Measurements from ENCODE around the gene EGF.
A peak's percentile ranks its signal among the peaks of the same experiment; 100 is the strongest.

Gene EGF

GRCh38 chr4:109990261-109991257, 77.9 kb downstream of the EGF start:
- no peak overlapping the region for H3K14ac ChIP-seq (ENCODE audit: low read length in 2 of 2)
- H3K4me2 ChIP-seq (ENCODE audit: low read length, poor library complexity, severe bottlenecking), result no peak overlapping the region
- no peak overlapping the region for H3K4me3 ChIP-seq (ENCODE audit: insufficient read depth in 1 of 2, low read depth in 1 of 2, low read length in 2 of 2)
- H3K4ac ChIP-seq (ENCODE audit: low read depth in 1 of 2, low read length in 2 of 2), result no peak overlapping the region
- DNase-seq, result no peak
- no peak overlapping the region for H4K91ac ChIP-seq (ENCODE audit: low read length)
- H2BK12ac ChIP-seq (ENCODE audit: low read length in 2 of 2), result no peak overlapping the region
- peak overlapping the region in 1 of 2 experiments; percentile 98 for H3K23ac ChIP-seq (ENCODE audit: low read length in 2 of 2)
- H3K9ac ChIP-seq (ENCODE audit: low read length), result no peak overlapping the region
- no peak overlapping the region for H3K18ac ChIP-seq (ENCODE audit: low read depth in 1 of 2, low read length in 2 of 2)
- 97% methylated on average over 4 of the region's 5 CpGs for WGBS
- H2AFZ ChIP-seq (ENCODE audit: low read depth, low read length), result no peak overlapping the region
- no peaks in the 10 kb centered on the region for H3K9me3 ChIP-seq (ENCODE audit: control insufficient read depth, low read length)
- H3K27ac ChIP-seq (ENCODE audit: low read length, poor library complexity, severe bottlenecking), result no peak overlapping the region
- H2BK120ac ChIP-seq (ENCODE audit: low read depth, low read length), result no peak overlapping the region
- no peaks in the 10 kb centered on the region for H3K79me1 ChIP-seq (replicated peaks; ENCODE audit: low read length, poor library complexity, severe bottlenecking)
- H2BK5ac ChIP-seq (ENCODE audit: low read depth, low read length, poor library complexity, severe bottlenecking), result no peak overlapping the region
- H4K8ac ChIP-seq (ENCODE audit: low read length), result no peak overlapping the region
- no peak overlapping the region for H2AK5ac ChIP-seq (ENCODE audit: low read length, severe bottlenecking)
- H3K36me3 ChIP-seq (ENCODE audit: control insufficient read depth in 1 of 2, insufficient read depth in 2 of 2, low read depth in 1 of 2, low read length in 2 of 2), result no peaks in the 10 kb centered on the region
- no peaks in the 10 kb centered on the region for H3K4me1 ChIP-seq (ENCODE audit: control insufficient read depth, insufficient read depth, low read depth, low read length)
- H3K27me3 ChIP-seq (ENCODE audit: control insufficient read depth in 1 of 2, insufficient read depth in 1 of 2, low read length in 2 of 2), result peaks cover 0 to 4% of the 10 kb centered on the region in 2 experiments
- H2BK15ac ChIP-seq (ENCODE audit: low read depth, poor library complexity, severe bottlenecking), result no peak overlapping the region

GRCh38 chr4:109993116-109993515, 80.4 kb downstream of the EGF start:
- H2BK15ac ChIP-seq (ENCODE audit: low read depth, poor library complexity, severe bottlenecking), result no peak overlapping the region
- peaks cover 0 to 4% of the 10 kb centered on the region in 2 experiments for H3K27me3 ChIP-seq (ENCODE audit: control insufficient read depth in 1 of 2, insufficient read depth in 1 of 2, low read length in 2 of 2)
- no peak overlapping the region for H3K4me3 ChIP-seq (ENCODE audit: insufficient read depth in 1 of 2, low read depth in 1 of 2, low read length in 2 of 2)
- H2BK12ac ChIP-seq (ENCODE audit: low read length in 2 of 2), result no peak overlapping the region
- H4K91ac ChIP-seq (ENCODE audit: low read length), result no peak overlapping the region
- no peak for DNase-seq
- no peak overlapping the region for H2AK5ac ChIP-seq (ENCODE audit: low read length, severe bottlenecking)
- H3K14ac ChIP-seq (ENCODE audit: low read length in 2 of 2), result no peak overlapping the region
- no peak overlapping the region for H3K4me2 ChIP-seq (ENCODE audit: low read length, poor library complexity, severe bottlenecking)
- H3K23ac ChIP-seq (ENCODE audit: low read length in 2 of 2), result no peak overlapping the region
- no peaks in the 10 kb centered on the region for H3K36me3 ChIP-seq (ENCODE audit: control insufficient read depth in 1 of 2, insufficient read depth in 2 of 2, low read depth in 1 of 2, low read length in 2 of 2)
- no peak overlapping the region for H3K27ac ChIP-seq (ENCODE audit: low read length, poor library complexity, severe bottlenecking)
- WGBS, result 100% methylated on average over 1 of the region's 4 CpGs
- H3K18ac ChIP-seq (ENCODE audit: low read depth in 1 of 2, low read length in 2 of 2), result no peak overlapping the region
- no peak overlapping the region for H2AFZ ChIP-seq (ENCODE audit: low read depth, low read length)
- H3K9ac ChIP-seq (ENCODE audit: low read length), result no peak overlapping the region
- no peaks in the 10 kb centered on the region for H3K9me3 ChIP-seq (ENCODE audit: control insufficient read depth, low read length)
- H4K8ac ChIP-seq (ENCODE audit: low read length), result no peak overlapping the region
- H2BK120ac ChIP-seq (ENCODE audit: low read depth, low read length), result no peak overlapping the region
- no peak overlapping the region for H2BK5ac ChIP-seq (ENCODE audit: low read depth, low read length, poor library complexity, severe bottlenecking)
- no peaks in the 10 kb centered on the region for H3K79me1 ChIP-seq (replicated peaks; ENCODE audit: low read length, poor library complexity, severe bottlenecking)
- H3K4me1 ChIP-seq (ENCODE audit: control insufficient read depth, insufficient read depth, low read depth, low read length), result no peaks in the 10 kb centered on the region
- no peak overlapping the region for H3K4ac ChIP-seq (ENCODE audit: low read depth in 1 of 2, low read length in 2 of 2)

- Histone ChIP-seq H3K9me3 (ENCODE audit: control insufficient read depth, low read length) (no peaks in the 10 kb centered on the region), H3K23ac (ENCODE audit: low read length in 2 of 2) (no peak overlapping the region), H3K4me1 (ENCODE audit: control insufficient read depth, insufficient read depth, low read depth, low read length) (no peaks in the 10 kb centered on the region), H3K4ac (ENCODE audit: low read depth in 1 of 2, low read length in 2 of 2) (no peak overlapping the region), H4K8ac (ENCODE audit: low read length) (no peak overlapping the region), H2AFZ (ENCODE audit: low read depth, low read length) (no peak overlapping the region), H3K79me1 (replicated peaks; ENCODE audit: low read length, poor library complexity, severe bottlenecking) (no peaks in the 10 kb centered on the region), H3K9ac (ENCODE audit: low read length) (no peak overlapping the region), H3K18ac (ENCODE audit: low read depth in 1 of 2, low read length in 2 of 2) (no peak overlapping the region), H2BK120ac (ENCODE audit: low read depth, low read length) (no peak overlapping the region), H3K36me3 (ENCODE audit: control insufficient read depth in 1 of 2, insufficient read depth in 2 of 2, low read depth in 1 of 2, low read length in 2 of 2) (no peaks in the 10 kb centered on the region), H4K91ac (ENCODE audit: low read length) (no peak overlapping the region), H3K14ac (ENCODE audit: low read length in 2 of 2) (peak overlapping the region in 1 of 2 experiments; percentile 42), H3K27ac (ENCODE audit: low read length, poor library complexity, severe bottlenecking) (no peak overlapping the region), H3K27me3 (ENCODE audit: control insufficient read depth in 1 of 2, insufficient read depth in 1 of 2, low read length in 2 of 2) (peaks cover 0 to 4% of the 10 kb centered on the region in 2 experiments), H2BK5ac (ENCODE audit: low read depth, low read length, poor library complexity, severe bottlenecking) (no peak overlapping the region), H3K4me2 (ENCODE audit: low read length, poor library complexity, severe bottlenecking) (no peak overlapping the region), H2BK12ac (ENCODE audit: low read length in 2 of 2) (no peak overlapping the region), H2BK15ac (ENCODE audit: low read depth, poor library complexity, severe bottlenecking) (no peak overlapping the region), H3K4me3 (ENCODE audit: insufficient read depth in 1 of 2, low read depth in 1 of 2, low read length in 2 of 2) (no peak overlapping the region), H2AK5ac (ENCODE audit: low read length, severe bottlenecking) (no peak overlapping the region)
- no peak for DNase-seq
- 86% methylated on average over 3 of the region's 4 CpGs for WGBS
Observed at GRCh38 chr4:109994415-109994827, 81.7 kb downstream of the EGF start.

- no peak overlapping the region for H3K4me3 ChIP-seq (ENCODE audit: insufficient read depth in 1 of 2, low read depth in 1 of 2, low read length in 2 of 2)
- H2BK5ac ChIP-seq (ENCODE audit: low read depth, low read length, poor library complexity, severe bottlenecking), result no peak overlapping the region
- H3K27me3 ChIP-seq (ENCODE audit: control insufficient read depth in 1 of 2, insufficient read depth in 1 of 2, low read length in 2 of 2), result peaks cover 0 to 4% of the 10 kb centered on the region in 2 experiments
- no peak overlapping the region for H2AK5ac ChIP-seq (ENCODE audit: low read length, severe bottlenecking)
- WGBS, result 97% methylated on average over 3 of the region's 3 CpGs
- no peak for DNase-seq
- no peak overlapping the region for H3K18ac ChIP-seq (ENCODE audit: low read depth in 1 of 2, low read length in 2 of 2)
- H3K14ac ChIP-seq (ENCODE audit: low read length in 2 of 2), result no peak overlapping the region
- no peaks in the 10 kb centered on the region for H3K9me3 ChIP-seq (ENCODE audit: control insufficient read depth, low read length)
- H4K8ac ChIP-seq (ENCODE audit: low read length), result no peak overlapping the region
- no peak overlapping the region for H3K27ac ChIP-seq (ENCODE audit: low read length, poor library complexity, severe bottlenecking)
- H2BK12ac ChIP-seq (ENCODE audit: low read length in 2 of 2), result no peak overlapping the region
- H2AFZ ChIP-seq (ENCODE audit: low read depth, low read length), result no peak overlapping the region
- H3K9ac ChIP-seq (ENCODE audit: low read length), result no peak overlapping the region
- H4K91ac ChIP-seq (ENCODE audit: low read length), result no peak overlapping the region
- no peak overlapping the region for H2BK120ac ChIP-seq (ENCODE audit: low read depth, low read length)
- H3K4ac ChIP-seq (ENCODE audit: low read depth in 1 of 2, low read length in 2 of 2), result no peak overlapping the region
- no peaks in the 10 kb centered on the region for H3K36me3 ChIP-seq (ENCODE audit: control insufficient read depth in 1 of 2, insufficient read depth in 2 of 2, low read depth in 1 of 2, low read length in 2 of 2)
- peaks cover 2% of the 10 kb centered on the region for H3K4me1 ChIP-seq (ENCODE audit: control insufficient read depth, insufficient read depth, low read depth, low read length)
- H3K23ac ChIP-seq (ENCODE audit: low read length in 2 of 2), result no peak overlapping the region
- no peaks in the 10 kb centered on the region for H3K79me1 ChIP-seq (replicated peaks; ENCODE audit: low read length, poor library complexity, severe bottlenecking)
- H2BK15ac ChIP-seq (ENCODE audit: low read depth, poor library complexity, severe bottlenecking), result no peak overlapping the region
- H3K4me2 ChIP-seq (ENCODE audit: low read length, poor library complexity, severe bottlenecking), result no peak overlapping the region
Observed at GRCh38 chr4:109996526-109996925, 83.8 kb downstream of the EGF start.

Data from mesenchymal stem cell (in vitro differentiated cells and primary cell).